Mesothelial cell of epicardium (in vitro differentiated cells): ENCODE results near the gene SERTAD1. TPM values are rescaled to one million over a fixed set of nuclear protein-coding genes. Genes with fewer than 3 reads are reported as not detected.
A peak's percentile ranks its signal among the peaks of the same experiment; 100 is the strongest.
"Not testable (repeated sequence)": the region's sequence is repeated elsewhere in the genome, so short reads cannot be mapped to it uniquely, and the experiment has no call there.

Experiments
- DNase-seq, 2 experiments: peaks; one replicate each; pipeline ENCODE4 v3.0.0; 2021; ENCODE audit warnings: low spot score in 2 of 2; ENCODE audit not compliant: unreplicated experiment in 2 of 2
- H3K27ac Mint-ChIP-seq: 2 replicates; pipeline ENCODE4 v1.8.0; 2021; ENCODE audit warnings: mixed read lengths
- H3K27me3 Mint-ChIP-seq: 2 replicates; pipeline ENCODE4 v1.8.0; 2021; ENCODE audit warnings: low read depth, mixed read lengths
- H3K36me3 Mint-ChIP-seq: 2 replicates; pipeline ENCODE4 v1.8.0; 2021; ENCODE audit warnings: mixed read lengths
- H3K4me1 Mint-ChIP-seq: 2 replicates; pipeline ENCODE4 v1.8.0; 2021; ENCODE audit warnings: mixed read lengths
- H3K4me3 Mint-ChIP-seq: 2 replicates; pipeline ENCODE4 v1.8.0; 2021; ENCODE audit warnings: mild to moderate bottlenecking, moderate library complexity, mixed read lengths
- H3K9me3 Mint-ChIP-seq: 2 replicates; pipeline ENCODE4 v1.8.0; 2021; ENCODE audit warnings: mixed read lengths
- total RNA-seq: library from RNA; stranded (reverse); gene quantifications from 3 replicates; pipeline ENCODE4 v1.2.1, GENCODE V29; 2021
- TF ChIP-seq, protein P1 (sequence below): fragments of 200-600 bp; sonication (generic); IDR thresholded peaks from one replicate; pipeline ENCODE4 v1.5.0; 2021; ENCODE audit warnings: antibody characterized with exemption; ENCODE audit not compliant: unreplicated experiment

SERTAD1 gene
- total RNA-seq, 1 donor from 2014 or later, result 11.0 TPM

DNA sequence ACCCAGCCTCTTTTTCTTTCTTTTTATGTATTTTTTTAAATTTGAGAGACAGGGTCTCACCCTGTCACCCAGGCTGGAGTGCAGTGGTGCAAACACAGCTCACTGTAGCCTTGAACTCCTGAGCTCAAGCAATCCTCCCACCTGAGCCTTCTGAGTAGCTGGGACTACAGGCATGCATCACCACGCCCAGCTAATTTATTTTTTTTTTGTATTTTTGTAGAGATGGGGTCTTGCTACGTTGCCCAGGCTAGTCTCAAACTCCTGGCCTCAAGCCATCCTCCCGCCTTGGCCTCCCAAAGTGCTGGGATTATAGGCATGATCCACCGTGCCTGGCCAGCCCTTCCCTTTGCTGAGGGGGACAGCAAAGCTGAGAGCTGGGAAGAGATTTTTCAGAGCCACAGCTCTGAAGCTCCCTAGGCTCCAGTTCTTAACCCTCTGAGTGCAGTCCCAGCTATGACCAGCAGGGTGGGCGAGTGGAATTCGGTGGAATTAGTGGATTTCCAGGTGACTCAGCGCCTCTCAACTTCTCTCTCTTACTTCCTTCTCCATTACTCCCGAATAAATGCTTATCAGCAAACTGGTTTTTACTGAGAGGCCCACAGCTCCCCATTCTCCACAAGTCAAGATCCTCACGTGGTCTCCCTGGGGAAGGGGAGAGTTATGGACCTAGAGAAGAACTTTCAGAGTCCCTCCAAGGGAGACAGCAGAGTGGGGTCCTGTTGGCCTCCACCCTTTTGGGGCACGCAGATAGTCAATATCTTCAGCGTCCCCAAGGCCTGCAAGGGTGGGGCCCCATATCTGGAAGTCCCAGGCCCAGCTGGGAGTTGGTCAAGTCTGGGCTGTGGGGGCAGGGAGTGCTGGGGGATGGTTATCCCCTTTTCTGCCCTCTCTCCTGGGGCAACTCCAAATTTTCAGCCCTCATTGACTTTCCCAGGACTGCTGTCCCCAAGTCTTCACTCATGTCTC lies 38.5 kb upstream of the SERTAD1 start:
- no peaks in the 10 kb centered on the region for H3K9me3 Mint-ChIP-seq
- H3K27me3 Mint-ChIP-seq, result peaks cover 27% of the 10 kb centered on the region
- H3K4me1 Mint-ChIP-seq, result peaks cover 23% of the 10 kb centered on the region
- H3K27ac Mint-ChIP-seq, result peak overlapping the region; percentile 94
- peak overlapping the region; percentile 72 for H3K4me3 Mint-ChIP-seq
- no peaks in the 10 kb centered on the region for H3K36me3 Mint-ChIP-seq
- TF ChIP-seq, protein P1, sequence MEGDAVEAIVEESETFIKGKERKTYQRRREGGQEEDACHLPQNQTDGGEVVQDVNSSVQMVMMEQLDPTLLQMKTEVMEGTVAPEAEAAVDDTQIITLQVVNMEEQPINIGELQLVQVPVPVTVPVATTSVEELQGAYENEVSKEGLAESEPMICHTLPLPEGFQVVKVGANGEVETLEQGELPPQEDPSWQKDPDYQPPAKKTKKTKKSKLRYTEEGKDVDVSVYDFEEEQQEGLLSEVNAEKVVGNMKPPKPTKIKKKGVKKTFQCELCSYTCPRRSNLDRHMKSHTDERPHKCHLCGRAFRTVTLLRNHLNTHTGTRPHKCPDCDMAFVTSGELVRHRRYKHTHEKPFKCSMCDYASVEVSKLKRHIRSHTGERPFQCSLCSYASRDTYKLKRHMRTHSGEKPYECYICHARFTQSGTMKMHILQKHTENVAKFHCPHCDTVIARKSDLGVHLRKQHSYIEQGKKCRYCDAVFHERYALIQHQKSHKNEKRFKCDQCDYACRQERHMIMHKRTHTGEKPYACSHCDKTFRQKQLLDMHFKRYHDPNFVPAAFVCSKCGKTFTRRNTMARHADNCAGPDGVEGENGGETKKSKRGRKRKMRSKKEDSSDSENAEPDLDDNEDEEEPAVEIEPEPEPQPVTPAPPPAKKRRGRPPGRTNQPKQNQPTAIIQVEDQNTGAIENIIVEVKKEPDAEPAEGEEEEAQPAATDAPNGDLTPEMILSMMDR, result peak; percentile 91
- DNase-seq, result peak; percentile 61 to 92

GRCh38 chr19:40463587-40464037 lies 37.8 kb upstream of the SERTAD1 start:
- not testable (repeated sequence) for H3K4me3 Mint-ChIP-seq, H3K27ac Mint-ChIP-seq, DNase-seq, H3K9me3 Mint-ChIP-seq, H3K36me3 Mint-ChIP-seq
- H3K4me1 Mint-ChIP-seq, result peaks cover 23% of the 10 kb centered on the region
- peaks cover 21% of the 10 kb centered on the region for H3K27me3 Mint-ChIP-seq

DNA sequence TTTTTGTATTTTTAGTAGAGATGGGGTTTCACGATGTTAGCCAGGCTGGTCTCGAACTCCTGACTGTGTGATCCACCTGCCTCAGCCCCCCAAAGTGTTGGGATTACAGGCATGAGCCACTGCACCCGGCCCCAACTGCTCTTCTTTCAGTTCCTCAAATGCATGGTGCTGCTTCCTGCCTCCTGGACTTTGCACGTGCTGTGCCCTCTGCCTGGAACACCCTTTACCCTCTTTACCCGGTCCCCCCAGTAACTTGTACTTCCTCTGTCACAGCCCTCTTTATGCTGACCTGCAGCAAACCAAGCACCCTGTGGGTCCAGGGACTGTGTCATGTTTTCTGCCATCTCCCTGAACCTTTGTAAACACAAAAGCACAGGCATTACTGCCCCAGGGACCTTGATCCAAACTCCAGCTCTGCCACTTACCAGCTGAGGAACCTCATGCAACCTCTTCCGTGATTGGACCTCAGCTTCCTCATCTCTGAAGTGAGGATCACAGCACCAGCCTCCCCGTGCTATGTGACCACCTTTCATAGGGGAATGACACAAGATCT lies 36.0 kb upstream of the SERTAD1 start:
- Mint-ChIP-seq H3K27ac (no peak overlapping the region), H3K27me3 (peaks cover 10% of the 10 kb centered on the region), H3K4me3 (no peak overlapping the region), H3K9me3 (no peaks in the 10 kb centered on the region), H3K36me3 (peaks cover 5% of the 10 kb centered on the region), H3K4me1 (peaks cover 23% of the 10 kb centered on the region)
- TF ChIP-seq, protein P1, result no peak
- no peak for DNase-seq

DNA sequence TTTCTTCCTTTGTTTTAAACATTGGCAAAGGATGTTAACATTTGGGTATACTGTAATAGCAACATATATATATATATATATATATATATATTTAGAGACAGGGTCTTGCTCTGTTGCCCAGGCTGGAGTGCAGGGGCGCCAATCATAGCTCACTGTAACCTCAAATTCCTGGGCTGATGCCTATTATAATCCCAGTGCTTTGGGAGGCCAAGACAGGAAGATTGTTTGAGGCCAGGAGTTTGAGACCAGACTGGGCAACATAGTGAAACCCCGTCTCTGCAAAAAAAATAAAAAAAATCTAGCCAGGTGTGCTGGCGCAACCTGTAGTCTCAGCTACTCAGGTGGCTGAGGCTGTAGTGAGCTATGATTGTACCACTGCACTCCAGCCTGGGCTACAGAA lies 34.4 kb upstream of the SERTAD1 start:
- H3K36me3 Mint-ChIP-seq, result peaks cover 7% of the 10 kb centered on the region

DNA sequence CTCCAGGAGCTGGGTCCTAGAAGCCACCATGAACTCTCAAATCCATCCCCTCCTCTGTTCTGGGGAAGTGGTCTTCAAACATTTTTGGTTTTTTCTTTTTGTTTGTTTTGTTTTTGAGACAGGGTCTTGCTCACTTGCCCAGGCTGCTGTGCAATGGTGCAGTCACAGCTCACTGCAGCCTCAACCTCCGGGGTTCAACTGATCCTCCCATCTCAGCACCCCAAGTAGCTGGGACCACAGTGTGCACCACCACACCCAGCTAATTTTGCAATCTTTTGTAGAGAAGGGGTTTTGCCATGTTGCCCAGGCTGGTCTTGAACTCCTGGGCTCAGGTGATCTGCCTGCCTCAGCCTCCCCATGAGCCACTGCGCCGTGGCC lies 32.8 kb upstream of the SERTAD1 start:
- Mint-ChIP-seq H3K27me3 (no peaks in the 10 kb centered on the region), H3K36me3 (peaks cover 7% of the 10 kb centered on the region), H3K4me1 (no peaks in the 10 kb centered on the region), H3K9me3 (no peaks in the 10 kb centered on the region), H3K27ac (no peak overlapping the region), H3K4me3 (no peak overlapping the region)
- TF ChIP-seq, protein P1, result no peak
- no peak for DNase-seq

More for the DNA sequence above, 34.4 kb upstream of the SERTAD1 start:
- H3K4me3 Mint-ChIP-seq, result no peak overlapping the region
- H3K27me3 Mint-ChIP-seq, result no peaks in the 10 kb centered on the region
- DNase-seq, result no peak
- H3K27ac Mint-ChIP-seq, result no peak overlapping the region
- TF ChIP-seq, protein P1, result no peak
- peaks cover 9% of the 10 kb centered on the region for H3K4me1 Mint-ChIP-seq
- H3K9me3 Mint-ChIP-seq, result no peaks in the 10 kb centered on the region
